GM21619 (cell line): ENCODE data around the gene PPP1R1B.

Experiments used
- ATAC-seq: cut with Tn5 transposase; IDR thresholded peaks from one replicate; pipeline ENCODE4 v1.9.1; 2021; ENCODE audit not compliant: unreplicated experiment

PPP1R1B gene

DNA sequence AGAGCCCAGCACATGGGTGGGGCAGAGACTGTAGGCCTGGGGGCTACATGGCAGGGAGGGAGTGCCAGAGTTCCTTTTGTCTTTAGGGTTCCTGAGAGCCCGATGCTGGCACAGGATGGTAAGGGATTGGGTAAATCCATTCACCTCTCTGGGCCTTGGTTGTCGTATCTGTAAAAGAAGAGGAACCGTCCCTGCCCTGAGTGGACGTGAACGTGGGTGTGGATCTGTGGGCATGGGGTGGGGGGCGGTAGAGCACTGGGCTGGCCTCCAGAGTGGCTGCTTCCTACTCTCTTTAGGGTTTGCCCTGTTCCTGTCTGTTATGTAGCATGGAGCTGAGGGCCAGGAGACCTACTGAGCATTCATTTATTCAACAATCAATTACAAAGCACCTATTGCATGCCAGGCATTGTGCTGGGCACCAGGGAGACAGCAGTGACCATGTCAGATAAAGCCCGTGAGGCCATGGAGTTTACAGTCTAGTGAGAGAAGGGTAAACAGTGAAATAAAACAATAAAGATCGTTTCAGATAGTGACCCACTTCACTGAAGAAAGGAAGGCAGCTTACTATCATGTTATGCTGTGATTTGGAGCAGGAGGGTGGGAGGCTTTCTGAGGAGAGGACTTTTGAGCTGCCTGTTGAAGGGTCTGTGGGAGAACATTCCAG lies 25.3 kb downstream of the PPP1R1B start:
- ATAC-seq: no peak

DNA sequence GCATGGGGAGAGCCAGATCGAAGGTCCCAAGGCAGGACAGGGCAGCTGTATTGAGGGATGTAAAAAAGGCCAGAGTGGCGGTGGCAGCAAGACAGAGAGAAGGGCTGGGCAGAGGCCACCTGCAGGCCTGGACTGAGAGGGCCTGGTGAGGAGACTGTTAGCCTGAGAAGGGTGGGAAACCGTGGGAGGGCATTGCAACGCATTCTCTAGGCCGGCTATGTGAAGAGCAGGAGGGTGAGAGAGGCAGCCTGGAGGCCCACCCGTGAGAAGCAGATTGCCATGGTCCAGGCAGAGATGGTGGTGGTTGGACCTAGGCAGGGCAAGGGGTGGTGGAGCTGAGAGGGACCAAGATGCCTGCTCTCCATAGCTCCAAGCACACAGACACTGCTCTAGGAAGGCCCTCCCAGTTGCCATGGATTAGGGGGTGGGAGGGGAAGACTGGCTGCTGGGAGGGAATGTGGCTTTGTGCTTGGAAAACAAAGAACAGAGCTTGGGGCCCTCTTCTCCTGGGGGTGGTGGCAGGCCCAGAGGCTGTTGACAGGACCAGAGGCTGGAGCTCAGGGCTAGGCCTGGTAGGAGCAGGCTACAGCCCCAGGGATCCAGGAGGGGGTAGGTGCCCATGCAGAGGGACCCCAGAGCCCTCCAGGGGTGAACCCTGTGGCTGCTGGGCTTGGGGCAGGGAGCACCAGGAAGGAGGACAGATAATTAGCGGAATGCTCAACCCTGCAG lies 26.0 kb downstream of the PPP1R1B start:
- no peak for ATAC-seq

DNA sequence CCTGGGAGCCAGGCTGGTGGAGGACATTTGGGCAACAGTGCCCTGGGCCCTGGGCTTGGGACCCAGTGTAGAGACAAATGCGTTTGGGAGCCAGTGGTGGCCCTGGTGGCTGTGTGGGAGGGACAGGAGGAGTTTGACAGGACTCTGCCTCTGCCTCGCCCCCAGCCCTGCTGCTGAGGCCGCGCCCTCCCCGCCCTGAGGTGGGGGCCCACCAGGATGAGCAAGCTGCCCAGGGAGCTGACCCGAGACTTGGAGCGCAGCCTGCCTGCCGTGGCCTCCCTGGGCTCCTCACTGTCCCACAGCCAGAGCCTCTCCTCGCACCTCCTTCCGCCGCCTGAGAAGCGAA lies 26.5 kb downstream of the PPP1R1B start:
- no peak for ATAC-seq

DNA sequence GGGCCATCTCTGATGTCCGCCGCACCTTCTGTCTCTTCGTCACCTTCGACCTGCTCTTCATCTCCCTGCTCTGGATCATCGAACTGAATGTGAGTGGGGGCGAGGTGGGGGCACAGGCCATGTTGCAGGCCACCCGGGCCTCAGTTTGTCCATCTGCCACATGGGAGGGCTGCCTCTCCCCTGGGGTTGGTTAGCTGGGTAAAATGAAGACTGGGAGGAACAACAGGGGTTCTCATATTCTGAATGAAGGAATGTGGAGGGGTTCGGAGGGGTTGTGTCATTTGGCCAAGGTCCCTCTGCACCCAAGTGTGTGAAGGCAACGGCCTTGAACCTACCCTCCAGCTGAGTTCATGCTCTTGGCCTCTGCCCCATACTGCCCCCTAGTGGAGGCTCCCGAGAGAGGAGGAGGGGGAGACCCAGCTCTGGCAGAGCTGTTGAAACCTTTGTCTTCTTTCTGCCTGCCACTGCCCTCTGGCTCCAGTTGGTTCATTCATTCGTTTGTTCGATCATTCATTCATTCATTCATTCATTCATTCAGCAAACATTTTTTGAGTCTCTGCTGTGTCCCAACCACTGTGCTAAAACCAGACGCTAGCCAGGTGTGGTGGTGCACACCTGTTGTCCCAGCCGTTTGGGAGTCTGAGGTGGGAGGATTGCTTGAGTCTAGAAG lies 27.0 kb downstream of the PPP1R1B start:
- ATAC-seq: no peak

DNA sequence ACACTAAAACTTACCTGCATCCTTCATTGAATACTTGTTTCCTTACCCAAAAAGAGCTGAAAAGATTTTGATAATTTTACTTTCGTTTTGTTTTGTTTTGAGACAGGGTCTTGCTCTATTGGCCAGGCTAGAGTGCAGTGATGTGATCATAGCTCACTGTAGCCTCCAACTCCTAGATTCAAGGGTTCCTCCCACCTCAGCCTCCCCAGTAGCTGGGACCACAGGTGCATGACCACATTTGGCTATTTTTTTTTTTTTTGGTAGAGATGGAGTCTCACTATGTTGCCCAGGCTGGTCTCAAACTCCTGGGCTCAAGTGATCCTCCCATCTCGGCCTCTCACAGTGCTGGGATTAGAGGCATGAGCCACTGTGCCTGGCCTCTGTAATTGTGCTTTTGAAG lies 28.4 kb downstream of the PPP1R1B start:
- ATAC-seq: no peak

DNA sequence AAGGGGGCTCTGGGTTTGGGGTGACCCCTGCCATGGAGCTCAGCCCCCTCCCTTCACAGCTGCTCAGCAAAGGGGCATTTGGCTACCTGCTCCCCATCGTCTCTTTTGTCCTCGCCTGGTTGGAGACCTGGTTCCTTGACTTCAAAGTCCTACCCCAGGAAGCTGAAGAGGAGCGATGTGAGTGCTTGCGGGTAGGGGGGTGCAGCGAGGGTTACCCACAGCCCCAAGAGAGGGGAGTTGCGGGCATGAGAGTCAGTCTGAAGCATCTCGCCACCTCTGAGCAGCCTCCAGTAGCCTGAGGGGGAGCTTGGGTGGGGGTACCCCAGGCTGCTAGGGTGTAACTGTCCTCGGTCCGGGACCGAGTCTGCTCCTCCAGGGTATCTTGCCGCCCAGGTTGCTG lies 31.6 kb downstream of the PPP1R1B start:
- ATAC-seq: no peak

DNA sequence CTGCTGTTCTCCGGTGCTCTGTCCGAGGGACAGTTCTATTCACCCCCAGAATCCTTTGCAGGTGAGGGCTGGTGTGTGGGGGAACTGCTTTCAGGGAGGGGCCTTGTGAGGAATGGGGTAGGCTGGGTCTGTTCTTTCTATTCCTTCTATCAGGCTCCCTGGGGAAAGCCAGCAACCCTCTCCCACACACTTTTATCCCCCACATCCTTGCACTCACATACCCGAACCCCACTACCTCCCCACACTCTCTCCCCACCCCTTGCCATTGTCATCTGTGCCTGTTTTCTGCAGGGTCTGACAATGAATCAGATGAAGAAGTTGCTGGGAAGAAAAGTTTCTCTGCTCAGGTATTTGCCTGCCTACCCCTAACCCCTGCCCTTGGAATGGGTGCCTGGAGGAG lies 32.0 kb downstream of the PPP1R1B start:
- ATAC-seq: no peak

DNA sequence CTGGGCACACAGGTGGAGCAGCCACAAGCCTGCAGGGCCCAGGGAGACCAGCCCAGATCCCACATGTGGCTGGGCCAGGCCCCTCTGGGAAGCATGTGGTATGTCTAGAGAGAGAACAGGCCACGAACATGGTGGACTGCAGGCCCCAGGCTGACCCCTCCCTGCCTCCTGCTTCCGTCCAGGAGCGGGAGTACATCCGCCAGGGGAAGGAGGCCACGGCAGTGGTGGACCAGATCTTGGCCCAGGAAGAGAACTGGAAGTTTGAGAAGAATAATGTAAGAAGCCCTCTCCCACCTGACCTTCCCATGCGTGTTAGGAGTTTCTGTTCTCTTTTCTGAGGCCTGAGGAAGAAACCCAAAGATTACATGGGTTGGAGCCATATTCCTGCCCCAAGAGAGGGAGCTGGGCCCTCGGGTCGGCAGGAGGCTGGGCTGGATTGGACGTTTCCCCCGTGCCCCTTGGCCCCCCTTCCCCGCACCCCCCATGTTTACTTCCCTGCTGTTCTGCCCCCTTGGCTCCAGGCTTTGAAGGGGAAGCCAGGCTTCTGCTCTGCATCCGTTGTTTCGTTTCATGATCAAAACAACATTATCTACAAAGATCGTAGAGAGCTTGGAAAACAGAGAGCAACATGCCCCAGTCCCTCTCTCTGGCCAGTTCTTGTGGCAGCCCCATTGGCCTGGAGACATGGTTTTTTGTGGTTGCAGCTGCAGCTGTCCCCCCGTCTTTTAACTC lies 32.7 kb downstream of the PPP1R1B start:
- no peak for ATAC-seq

DNA sequence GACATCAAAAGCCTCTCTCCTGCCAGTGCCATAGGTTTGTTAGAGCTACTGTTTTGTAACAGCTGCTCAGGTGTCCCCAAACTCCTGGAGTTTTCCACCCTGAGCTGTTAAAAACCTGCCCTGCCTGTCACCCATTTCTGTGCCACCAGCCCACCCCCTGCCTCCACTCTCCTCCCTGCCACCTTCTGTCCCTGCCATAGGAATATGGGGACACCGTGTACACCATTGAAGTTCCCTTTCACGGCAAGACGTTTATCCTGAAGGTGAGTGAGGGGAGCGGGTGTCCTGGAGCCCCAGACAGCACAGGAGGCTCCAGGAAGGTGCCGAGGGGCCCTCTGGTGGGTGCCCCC lies 33.2 kb downstream of the PPP1R1B start:
- no peak for ATAC-seq

DNA sequence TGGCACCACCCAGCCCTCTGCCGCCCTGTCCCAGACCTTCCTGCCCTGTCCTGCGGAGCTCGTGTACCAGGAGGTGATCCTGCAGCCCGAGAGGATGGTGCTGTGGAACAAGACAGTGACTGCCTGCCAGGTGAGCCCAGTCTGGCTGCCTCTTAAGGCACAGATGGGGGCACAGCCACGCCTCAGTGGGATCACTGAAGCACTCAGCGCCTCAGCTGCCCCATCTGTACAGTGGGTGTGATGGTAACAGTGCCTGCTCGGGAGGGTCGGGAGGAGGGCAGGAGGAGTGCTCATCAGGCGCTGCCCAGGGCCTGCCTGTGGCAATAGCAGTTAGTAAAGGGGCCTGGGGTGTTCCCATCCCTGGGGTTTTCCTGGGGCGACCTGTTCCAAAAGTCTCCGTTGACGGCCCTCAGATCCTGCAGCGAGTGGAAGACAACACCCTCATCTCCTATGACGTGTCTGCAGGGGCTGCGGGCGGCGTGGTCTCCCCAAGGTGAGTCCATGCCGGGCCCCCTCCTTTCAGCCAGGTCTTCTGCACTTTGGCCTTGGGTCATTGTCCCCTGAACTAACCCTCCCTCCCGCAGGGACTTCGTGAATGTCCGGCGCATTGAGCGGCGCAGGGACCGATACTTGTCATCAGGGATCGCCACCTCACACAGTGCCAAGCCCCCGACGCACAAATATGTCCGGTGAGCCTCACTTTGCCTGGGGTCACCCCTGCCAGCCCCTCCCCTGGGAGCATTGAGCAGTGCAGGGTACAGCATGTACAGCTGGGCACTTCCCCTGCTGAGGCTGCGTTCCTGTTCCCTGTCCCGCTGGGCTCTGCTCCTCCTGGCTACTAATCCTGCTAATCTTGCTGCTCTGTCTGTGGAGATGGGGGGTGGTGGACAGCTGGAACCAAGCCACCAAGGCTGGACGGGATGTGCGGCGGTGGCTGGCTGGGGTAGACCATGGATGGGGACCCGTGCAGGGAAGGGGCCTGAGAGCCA lies 33.9 kb downstream of the PPP1R1B start:
- ATAC-seq: no peak

DNA sequence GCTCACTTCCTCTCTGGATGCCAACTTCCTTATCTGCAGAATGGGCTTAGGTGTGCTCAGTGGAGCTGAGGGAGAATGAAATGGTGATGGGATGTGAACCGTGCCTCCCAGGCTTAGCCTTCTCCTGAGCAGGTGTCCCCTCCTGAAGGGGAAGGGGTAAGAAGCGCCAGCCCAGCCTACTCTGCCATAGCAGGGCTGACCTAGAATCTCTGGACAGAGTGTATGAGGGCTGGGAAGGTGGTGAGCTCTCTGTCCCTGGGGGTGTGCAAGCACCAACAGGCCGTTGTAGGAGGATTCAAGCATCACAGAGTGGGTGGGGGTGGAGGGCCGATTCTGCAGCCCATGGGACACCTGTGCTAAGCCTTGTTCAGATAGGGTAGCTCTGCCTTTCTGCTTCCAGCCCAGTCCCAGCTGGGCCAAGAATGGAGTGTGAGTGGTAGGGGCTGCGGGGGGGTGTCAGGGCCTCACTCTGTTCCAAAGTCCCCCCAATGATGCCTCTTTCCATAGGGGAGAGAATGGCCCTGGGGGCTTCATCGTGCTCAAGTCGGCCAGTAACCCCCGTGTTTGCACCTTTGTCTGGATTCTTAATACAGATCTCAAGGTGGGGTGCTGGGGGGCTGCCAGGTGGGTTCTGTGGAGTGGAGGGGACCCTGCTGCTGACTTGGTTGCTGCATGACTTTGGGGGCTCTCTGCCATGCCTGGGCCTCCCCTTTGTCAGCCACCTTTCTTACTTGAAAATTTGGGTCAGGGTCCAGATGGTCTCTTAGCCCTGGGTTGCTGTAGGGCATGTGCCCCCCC lies 35.2 kb downstream of the PPP1R1B start:
- no peak for ATAC-seq

DNA sequence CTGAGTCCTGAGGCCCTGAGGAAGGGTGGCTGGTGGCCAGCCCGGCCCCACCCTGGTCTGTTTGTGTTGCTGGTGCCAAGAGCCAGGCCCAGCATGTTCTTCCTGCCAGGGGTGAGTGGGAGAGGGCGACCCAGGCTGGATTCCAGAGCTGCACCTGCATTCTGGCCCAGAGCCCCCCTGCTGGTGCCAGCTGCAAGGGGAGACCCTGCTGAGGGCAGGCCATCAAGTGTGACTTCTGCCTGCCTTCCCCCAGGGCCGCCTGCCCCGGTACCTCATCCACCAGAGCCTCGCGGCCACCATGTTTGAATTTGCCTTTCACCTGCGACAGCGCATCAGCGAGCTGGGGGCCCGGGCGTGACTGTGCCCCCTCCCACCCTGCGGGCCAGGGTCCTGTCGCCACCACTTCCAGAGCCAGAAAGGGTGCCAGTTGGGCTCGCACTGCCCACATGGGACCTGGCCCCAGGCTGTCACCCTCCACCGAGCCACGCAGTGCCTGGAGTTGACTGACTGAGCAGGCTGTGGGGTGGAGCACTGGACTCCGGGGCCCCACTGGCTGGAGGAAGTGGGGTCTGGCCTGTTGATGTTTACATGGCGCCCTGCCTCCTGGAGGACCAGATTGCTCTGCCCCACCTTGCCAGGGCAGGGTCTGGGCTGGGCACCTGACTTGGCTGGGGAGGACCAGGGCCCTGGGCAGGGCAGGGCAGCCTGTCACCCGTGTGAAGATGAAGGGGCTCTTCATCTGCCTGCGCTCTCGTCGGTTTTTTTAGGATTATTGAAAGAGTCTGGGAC lies 36.0 kb downstream of the PPP1R1B start:
- ATAC-seq: no peak

DNA sequence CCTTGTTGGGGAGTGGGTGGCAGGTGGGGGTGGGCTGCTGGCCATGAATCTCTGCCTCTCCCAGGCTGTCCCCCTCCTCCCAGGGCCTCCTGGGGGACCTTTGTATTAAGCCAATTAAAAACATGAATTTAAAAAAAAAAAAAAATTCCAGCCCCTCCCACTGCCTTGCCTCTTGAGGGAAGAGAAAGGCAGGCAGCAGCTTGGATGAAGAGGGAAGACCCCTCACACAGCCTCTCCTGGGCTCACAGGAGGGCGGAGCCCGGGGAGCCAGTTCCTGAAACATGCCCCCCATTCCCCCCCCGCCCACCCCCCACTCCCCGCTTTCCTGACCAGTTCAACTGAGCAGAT lies 36.6 kb downstream of the PPP1R1B start:
- no peak for ATAC-seq

DNA sequence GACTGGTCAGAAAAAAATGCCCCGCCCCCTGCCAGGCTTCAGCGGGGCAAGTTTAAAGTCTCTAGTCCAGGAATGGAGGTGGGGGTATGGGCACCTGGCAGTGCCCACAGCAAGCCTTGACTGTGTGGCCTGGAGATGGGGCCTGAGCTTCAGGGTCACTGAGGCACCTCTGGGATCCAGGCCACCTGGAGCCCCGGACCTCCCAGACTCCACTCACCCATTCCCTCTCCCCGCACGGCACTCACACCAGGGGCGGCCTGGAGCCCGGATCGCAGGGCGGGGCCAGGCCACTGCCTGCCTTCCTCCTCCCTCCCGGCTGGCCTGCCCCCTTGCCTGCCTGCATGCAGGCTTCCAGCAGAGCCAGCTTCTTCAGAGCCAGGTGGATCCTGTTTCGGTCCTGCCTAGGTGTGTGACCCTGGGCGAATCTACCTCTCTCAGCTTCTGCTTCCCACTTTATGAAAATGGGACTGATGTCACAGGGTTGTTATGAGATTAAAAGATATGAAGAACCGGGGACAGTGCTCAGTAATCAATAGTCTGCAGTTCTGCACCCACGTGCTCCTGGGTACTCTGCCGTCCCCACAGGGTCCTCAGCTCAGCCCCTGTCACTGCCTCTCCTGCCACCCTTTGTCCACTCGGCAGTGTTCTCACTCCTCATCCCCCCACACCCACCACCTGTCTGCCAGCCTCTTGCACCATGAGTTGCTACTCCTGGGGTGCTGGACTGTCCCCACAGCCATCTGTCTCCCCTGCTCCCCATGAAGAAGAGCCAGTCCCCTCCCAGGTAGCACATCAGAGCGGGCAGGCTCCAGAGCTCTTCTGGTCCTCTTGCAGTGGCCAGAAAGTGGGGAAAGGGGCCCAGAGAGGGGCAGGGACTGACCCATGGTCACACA lies 37.2 kb downstream of the PPP1R1B start:
- ATAC-seq: no peak

DNA sequence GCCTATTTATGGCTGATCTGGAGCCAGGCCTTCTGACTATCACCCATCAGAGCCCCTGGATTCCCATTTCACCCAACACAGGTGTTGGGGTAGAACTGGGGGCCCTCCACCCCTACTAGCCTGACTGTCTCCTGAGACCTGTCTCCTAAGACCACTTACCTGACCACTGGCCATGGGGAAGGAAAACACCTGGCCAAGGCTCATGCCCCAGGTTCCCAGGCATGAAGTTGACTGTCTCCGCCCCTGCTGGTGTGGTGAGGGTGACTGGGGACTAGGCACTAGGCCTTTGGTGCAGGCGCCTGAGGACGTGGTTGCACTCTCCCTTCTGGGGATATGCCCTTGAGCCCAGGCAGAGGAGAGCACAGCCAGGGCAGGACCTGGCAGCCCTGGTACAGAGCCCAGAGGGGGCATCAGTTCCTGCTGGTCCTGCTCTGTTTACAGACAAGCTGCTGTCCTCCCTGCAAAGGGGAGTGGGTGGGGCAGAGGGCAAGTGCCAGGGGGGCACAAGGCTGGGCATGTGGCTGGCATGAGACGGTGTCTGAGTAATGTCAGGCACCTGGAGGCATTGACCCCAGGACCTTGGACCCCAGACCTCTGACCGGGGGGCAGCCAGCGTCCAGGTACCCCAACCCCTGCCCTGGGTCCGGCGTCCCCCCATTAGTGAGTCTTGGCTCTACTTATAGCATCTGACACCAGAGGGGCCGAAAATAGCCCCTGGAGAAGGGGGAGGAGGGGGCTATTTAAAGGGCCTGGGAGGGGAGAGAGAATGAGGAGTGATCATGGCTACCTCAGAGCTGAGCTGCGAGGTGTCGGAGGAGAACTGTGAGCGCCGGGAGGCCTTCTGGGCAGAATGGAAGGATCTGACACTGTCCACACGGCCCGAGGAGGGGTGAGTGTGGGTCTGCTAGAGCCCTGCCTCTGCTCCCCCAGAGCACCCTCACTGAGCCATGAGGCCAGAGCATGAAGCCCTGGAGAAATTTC lies 38.1 kb downstream of the PPP1R1B start, which contains the start of gene TCAP:
TCAP (plus strand) TSS at position 769 of the 981 bp plus-strand sequence; CDS start at position 780, 11 bp downstream.
- ATAC-seq: no peak

DNA sequence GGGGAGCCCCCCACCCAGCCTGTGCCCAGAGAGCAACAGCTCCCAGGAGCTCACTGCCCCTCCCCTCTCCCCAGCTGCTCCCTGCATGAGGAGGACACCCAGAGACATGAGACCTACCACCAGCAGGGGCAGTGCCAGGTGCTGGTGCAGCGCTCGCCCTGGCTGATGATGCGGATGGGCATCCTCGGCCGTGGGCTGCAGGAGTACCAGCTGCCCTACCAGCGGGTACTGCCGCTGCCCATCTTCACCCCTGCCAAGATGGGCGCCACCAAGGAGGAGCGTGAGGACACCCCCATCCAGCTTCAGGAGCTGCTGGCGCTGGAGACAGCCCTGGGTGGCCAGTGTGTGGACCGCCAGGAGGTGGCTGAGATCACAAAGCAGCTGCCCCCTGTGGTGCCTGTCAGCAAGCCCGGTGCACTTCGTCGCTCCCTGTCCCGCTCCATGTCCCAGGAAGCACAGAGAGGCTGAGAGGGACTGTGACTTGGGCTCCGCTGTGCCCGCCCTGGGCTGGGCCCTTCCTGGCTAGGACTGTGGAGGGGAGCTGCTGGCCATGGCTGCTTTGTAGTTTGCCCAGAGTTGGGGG lies 39.0 kb downstream of the PPP1R1B start:
- no peak for ATAC-seq

DNA sequence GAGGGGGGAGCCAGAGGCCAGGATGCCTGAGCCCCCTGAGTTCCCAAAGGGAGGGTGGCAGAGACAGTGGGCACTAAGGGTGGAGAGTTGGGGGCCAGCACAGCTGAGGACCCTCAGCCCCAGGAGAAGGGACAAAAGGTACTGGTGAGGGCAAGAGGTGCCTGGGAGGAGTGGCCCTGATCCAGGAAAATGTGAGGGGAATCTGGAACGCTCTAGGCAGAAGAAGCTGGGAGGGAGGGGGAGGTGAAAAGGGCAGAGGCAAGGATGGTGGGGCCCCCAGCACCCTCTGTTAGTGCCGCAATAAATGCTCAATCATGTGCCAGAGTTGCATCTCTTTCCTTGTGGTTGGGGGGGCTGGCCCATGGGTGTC lies 39.5 kb downstream of the PPP1R1B start:
- ATAC-seq: no peak
